Measurements from ENCODE around the gene KLHDC10. TPM values are rescaled to one million over a fixed set of nuclear protein-coding genes. Genes with fewer than 3 reads are reported as not detected.
A peak's percentile ranks its signal among the peaks of the same experiment; 100 is the strongest.

The KLHDC10 gene
- polyA plus RNA-seq, 1 experiment = 29.7 TPM

DNA sequence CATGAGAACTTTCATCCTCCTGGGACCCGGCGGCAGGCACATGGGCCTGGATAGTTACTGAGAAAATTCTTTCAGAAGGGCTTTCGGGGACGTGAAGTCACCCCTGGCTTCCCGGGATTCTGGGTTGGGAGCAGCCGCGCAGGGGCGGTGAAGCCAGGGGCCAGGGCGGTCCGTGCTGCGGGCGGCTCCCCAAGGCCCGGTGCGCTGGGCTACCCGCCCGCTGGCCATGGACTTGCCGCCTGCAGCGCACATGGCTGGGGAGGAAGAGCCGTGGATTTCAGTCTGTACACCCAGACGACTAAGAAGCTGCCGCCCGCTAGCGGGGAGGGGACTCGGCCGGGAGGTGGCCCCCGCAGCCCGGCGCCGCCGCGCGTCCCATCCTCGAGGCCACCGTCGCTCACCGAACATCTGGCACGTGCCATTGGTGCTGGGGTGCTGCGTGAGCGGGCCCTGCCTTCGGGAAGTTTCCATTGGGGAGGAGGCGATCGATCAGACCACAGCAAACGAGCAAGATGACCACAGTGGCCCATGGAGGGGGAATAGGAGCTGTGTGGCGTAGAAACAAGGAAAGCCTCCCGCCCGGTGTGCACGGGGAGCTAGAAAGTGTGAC is 70.3 kb downstream of the KLHDC10 start:
- Histone ChIP-seq H3K27ac (ENCODE audit: low read depth, low read length) (no peak overlapping the region), H3K9me3 (ENCODE audit: control insufficient read depth, insufficient read depth, low read length) (no peaks in the 10 kb centered on the region; the same call in 1 of the 2 replicates), H3K27me3 (ENCODE audit: control insufficient read depth, insufficient read depth, low read length) (no peaks in the 10 kb centered on the region), H3K4me3 (ENCODE audit: low read depth, low read length) (no peak overlapping the region)
- ChIA-PET CTCF (no interaction called here), POLR2A (no interaction called here)
- no peak for DNase-seq (ENCODE audit: low read depth, low spot score)
- TF ChIP-seq CTCF (IDR thresholded peaks at IDR 0.05; ENCODE audit: low read depth, low read length) = no peak

DNA sequence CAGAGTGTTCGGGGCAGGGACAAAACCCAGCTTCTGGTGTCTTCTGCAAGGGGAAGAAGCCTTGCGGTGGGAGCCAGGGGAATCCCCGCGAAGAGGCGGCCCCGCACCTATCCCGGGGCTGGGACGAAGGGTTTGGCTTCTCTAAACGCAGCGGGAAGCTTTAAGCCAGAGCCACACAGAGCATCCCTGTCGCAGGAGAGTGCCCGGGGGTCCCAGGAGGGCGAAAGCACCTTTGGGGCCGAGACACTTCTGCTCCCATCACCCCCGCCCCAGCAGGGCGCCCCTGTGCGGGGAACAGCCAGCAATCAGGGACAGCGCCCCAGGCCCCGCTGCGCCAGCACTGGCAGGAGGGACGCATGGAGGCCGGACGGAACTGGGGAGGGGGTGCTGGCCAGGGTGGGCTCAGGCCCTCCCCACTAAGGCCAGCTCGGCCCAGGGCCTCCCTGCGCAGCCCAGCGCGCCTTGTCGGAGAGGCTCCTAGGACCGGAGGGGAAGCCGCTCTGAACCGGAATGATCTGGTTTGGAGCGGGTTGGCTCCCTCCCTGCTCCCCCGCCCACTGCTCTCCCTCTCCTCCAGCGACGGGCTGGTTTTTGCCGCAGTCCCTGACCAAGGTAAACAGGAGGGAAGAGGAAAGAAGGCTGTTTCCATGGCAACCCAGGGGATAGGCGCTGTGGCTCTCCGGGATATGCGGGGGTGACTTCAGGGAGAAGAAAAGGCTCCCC is 71.0 kb downstream of the KLHDC10 start:
- ChIA-PET CTCF (no interaction called here), POLR2A (no interaction called here)
- peak; percentile 18 for DNase-seq (ENCODE audit: low read depth, low spot score)
- no peaks in the 10 kb centered on the region for H3K27me3 ChIP-seq (ENCODE audit: control insufficient read depth, insufficient read depth, low read length)
- H3K4me3 ChIP-seq (ENCODE audit: low read depth, low read length) = peak overlapping the region; percentile 43
- H3K27ac ChIP-seq (ENCODE audit: low read depth, low read length) = peak overlapping the region; percentile 21
- no peak for TF ChIP-seq CTCF (IDR thresholded peaks at IDR 0.05; ENCODE audit: low read depth, low read length)
- H3K9me3 ChIP-seq (ENCODE audit: control insufficient read depth, insufficient read depth, low read length) = no peaks in the 10 kb centered on the region; the same call in 1 of the 2 replicates

DNA sequence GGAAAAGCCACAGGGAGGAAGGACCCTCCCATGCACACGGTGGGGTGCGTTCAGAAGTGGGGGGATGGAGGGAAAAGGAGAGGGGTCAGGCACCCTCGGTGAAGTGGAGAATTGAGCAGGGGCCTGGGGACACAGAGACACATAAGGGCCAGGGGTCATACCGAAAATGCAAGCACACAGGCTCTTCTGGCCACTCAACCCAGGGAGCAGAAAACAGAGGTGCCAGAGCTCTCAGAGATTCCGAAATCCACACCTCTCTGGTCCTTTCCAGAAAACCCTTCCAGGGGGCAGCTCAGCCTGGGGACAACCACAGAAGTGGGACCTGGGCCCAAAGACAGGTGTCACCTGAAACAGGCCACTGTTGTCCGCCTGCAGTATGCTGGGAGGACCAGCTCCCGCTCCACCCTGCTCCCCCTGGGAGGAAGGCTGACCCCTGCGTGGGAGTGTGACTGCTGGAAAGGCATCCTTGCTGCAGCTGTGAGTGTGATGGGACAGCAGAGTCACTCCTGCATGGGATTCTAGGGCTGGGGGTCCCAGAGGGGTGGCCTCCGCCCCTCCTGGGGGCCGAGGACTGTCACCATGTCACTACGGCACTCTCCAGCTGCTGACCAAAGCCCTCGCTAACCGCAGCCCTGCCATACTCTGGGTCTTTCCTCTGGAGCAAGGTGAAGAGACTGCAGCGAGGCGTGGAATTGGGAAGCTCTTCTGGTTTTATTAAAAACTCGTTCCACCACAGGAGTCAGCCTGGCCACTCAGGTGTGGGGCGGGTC is 71.7 kb downstream of the KLHDC10 start:
- TF ChIP-seq CTCF (IDR thresholded peaks at IDR 0.05; ENCODE audit: low read depth, low read length) = no peak
- Histone ChIP-seq H3K4me3 (ENCODE audit: low read depth, low read length) (peak overlapping the region; percentile 43), H3K27me3 (ENCODE audit: control insufficient read depth, insufficient read depth, low read length) (no peaks in the 10 kb centered on the region)

DNA sequence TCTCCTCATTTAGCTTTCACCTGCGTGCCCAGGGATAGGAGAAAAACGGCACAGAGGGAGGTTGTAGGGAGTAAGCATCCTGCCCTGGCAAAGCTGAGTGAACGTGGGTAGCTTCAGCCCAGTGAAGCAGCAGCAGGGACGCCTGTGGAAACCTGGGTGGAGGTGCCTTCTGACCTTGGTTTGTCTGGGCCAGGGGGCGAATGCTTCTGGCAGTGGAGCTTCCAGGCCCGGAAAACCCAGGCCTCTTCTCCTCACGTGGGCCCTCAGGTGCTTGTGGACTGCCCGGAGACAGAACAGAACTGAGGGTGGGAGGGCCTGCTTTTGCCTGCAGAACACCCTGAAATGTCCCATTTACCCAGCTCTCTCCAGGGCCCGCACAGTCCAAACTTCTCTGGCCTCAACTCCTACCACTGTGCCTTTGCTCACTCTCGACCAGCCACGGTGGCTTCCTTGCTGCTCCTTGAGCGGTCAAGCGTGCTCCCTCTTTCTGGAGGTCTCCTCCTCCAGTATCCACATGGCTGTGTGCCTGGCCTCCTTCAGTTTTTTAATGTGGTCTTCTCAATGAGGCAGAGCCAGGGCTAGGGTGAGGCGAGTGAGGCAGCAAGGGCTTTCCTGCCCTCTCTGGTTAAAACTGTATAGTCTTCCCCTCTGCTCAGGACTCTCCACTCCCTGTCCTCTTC is 72.5 kb downstream of the KLHDC10 start:
- CTCF ChIA-PET = no interaction called here
- no peaks in the 10 kb centered on the region for H3K27me3 ChIP-seq (ENCODE audit: control insufficient read depth, insufficient read depth, low read length)
- DNase-seq (ENCODE audit: low read depth, low spot score) = no peak
- no peaks in the 10 kb centered on the region; the same call in 1 of the 2 replicates for H3K9me3 ChIP-seq (ENCODE audit: control insufficient read depth, insufficient read depth, low read length)
- no peak for TF ChIP-seq CTCF (IDR thresholded peaks at IDR 0.05; ENCODE audit: low read depth, low read length)
- POLR2A ChIA-PET = no interaction called here
- no peak overlapping the region for H3K27ac ChIP-seq (ENCODE audit: low read depth, low read length)
- H3K4me3 ChIP-seq (ENCODE audit: low read depth, low read length) = no peak overlapping the region

More for the DNA sequence above, 71.7 kb downstream of the KLHDC10 start:
- CTCF ChIA-PET = no interaction called here
- DNase-seq (ENCODE audit: low read depth, low spot score) = no peak
- H3K27ac ChIP-seq (ENCODE audit: low read depth, low read length) = peak overlapping the region; percentile 21
- H3K9me3 ChIP-seq (ENCODE audit: control insufficient read depth, insufficient read depth, low read length) = no peaks in the 10 kb centered on the region; the same call in 1 of the 2 replicates
- POLR2A ChIA-PET = no interaction called here
